Hepatocyte (in vitro differentiated cells): ENCODE data around the gene CFAP92. TPM values are rescaled to one million over a fixed set of nuclear protein-coding genes. Genes with fewer than 3 reads are reported as not detected.

Source experiments
- DNase-seq: peaks from one replicate; pipeline ENCODE4 v3.0.0-alpha.2; 2016; ENCODE audit warnings: low spot score
- H2AFZ ChIP-seq: fragments of 200-600 bp; sonication (generic); 2 replicates; pipeline ENCODE4 v1.6.0; 2016; ENCODE audit warnings: antibody characterized with exemption, mild to moderate bottlenecking
- H3K27ac ChIP-seq: fragments of 200-600 bp; sonication (generic); 2 replicates; pipeline ENCODE4 v1.5.1; 2016; ENCODE audit warnings: mild to moderate bottlenecking
- H3K27me3 ChIP-seq: fragments of 200-600 bp; sonication (generic); 2 replicates; pipeline ENCODE4 v1.6.1; 2016
- H3K36me3 ChIP-seq: fragments of 200-600 bp; sonication (generic); replicated peaks from 2 replicates; pipeline ENCODE4 v1.5.1; 2016; ENCODE audit warnings: low read depth; ENCODE audit not compliant: insufficient read depth
- H3K4me1 ChIP-seq: fragments of 200-600 bp; sonication (generic); 2 replicates; pipeline ENCODE4 v1.5.1; 2016; ENCODE audit warnings: mild to moderate bottlenecking, moderate library complexity; ENCODE audit not compliant: insufficient read depth
- H3K4me2 ChIP-seq: fragments of 200-600 bp; sonication (generic); 2 replicates; pipeline ENCODE4 v1.6.0; 2016
- H3K4me3 ChIP-seq: fragments of 200-600 bp; sonication (generic); 2 replicates; pipeline ENCODE4 v1.5.1; 2016; ENCODE audit warnings: mild to moderate bottlenecking
- H3K79me2 ChIP-seq: fragments of 200-600 bp; sonication (generic); 2 replicates; pipeline ENCODE4 v1.6.0; 2017; ENCODE audit warnings: mild to moderate bottlenecking
- H3K9me2 ChIP-seq: fragments of 200-600 bp; sonication (generic); replicated peaks from 2 replicates; pipeline ENCODE4 v1.6.0; 2017; ENCODE audit warnings: mild to moderate bottlenecking; ENCODE audit not compliant: insufficient read depth
- H3K9me3 ChIP-seq: fragments of 200-600 bp; sonication (generic); 2 replicates; pipeline ENCODE4 v1.5.1; 2016; ENCODE audit warnings: low read depth, mild to moderate bottlenecking
- H4K20me1 ChIP-seq: fragments of 200-600 bp; sonication (generic); 2 replicates; pipeline ENCODE4 v1.6.0; 2016; ENCODE audit warnings: mild to moderate bottlenecking; ENCODE audit not compliant: insufficient read depth, poor library complexity, severe bottlenecking
- CTCF ChIP-seq: fragments of 200-600 bp; sonication (generic); IDR thresholded peaks from 2 replicates; pipeline ENCODE4 v1.5.1; 2016; ENCODE audit warnings: antibody characterized with exemption, mild to moderate bottlenecking; ENCODE audit not compliant: poor library complexity
- EZH2 ChIP-seq: fragments of 200-600 bp; sonication (generic); IDR thresholded peaks from 2 replicates; pipeline ENCODE4 v1.6.1; 2016; ENCODE audit warnings: antibody characterized with exemption, mild to moderate bottlenecking, borderline replicate concordance
- EZH2phosphoT487 ChIP-seq: fragments of 200-600 bp; sonication (generic); IDR thresholded peaks from one replicate; pipeline ENCODE4 v1.6.1; 2018; ENCODE audit warnings: antibody characterized with exemption, mild to moderate bottlenecking, low read depth, moderate library complexity; ENCODE audit not compliant: unreplicated experiment, severe bottlenecking
- WGBS: methylation state at CpG from one replicate; pipeline ENCODE4 v1.1.6; 2016; ENCODE audit warnings: low lambda C conversion rate; ENCODE audit errors: missing lambda C conversion rate; 5-methylcytosine and 5-hydroxymethylcytosine counted together
- polyA plus RNA-seq: library from polyadenylated mRNA; unstranded; fragments of >200 nt; fragmentation: Nextera tagmentation; extraction: Ambion mirVana; gene quantifications from 2 replicates; pipeline ENCODE4 v1.2.1, GENCODE V29; 2016
- total RNA-seq: library from RNA; depleted of rRNA; stranded (reverse); fragments of >200 nt; gene quantifications from 2 replicates; pipeline ENCODE4 v1.2.3, GENCODE V29; 2014

CFAP92 gene
- total and polyA plus RNA-seq, 2 experiments from 2014 or later, result 0.17 to 0.35 TPM

- Histone ChIP-seq H2AFZ (no peak overlapping the region), H4K20me1 (no peaks in the 10 kb centered on the region), H3K4me2 (no peak overlapping the region), H3K4me1 (no peaks in the 10 kb centered on the region), H3K9me2 (no peaks in the 10 kb centered on the region), H3K36me3 (no peaks in the 10 kb centered on the region), H3K27ac (no peak overlapping the region), H3K79me2 (no peaks in the 10 kb centered on the region), H3K9me3 (no peaks in the 10 kb centered on the region), H3K4me3 (no peak overlapping the region), H3K27me3 (no peaks in the 10 kb centered on the region)
- WGBS, result 90% methylated on average over 1 of the region's 1 CpG
- no peak for TF ChIP-seq CTCF
- TF ChIP-seq EZH2, result no peak
- no peak for TF ChIP-seq EZH2phosphoT487
- no peak for DNase-seq
These were observed 53.6 kb downstream of the CFAP92 start for GRCh38 chr3:128940252-128940651.

GRCh38 chr3:128936341-128936740, 57.5 kb downstream of the CFAP92 start:
- Histone ChIP-seq H3K4me2 (no peak overlapping the region), H3K4me1 (no peaks in the 10 kb centered on the region), H3K27me3 (no peaks in the 10 kb centered on the region), H4K20me1 (no peaks in the 10 kb centered on the region), H3K9me3 (no peaks in the 10 kb centered on the region), H3K36me3 (no peaks in the 10 kb centered on the region), H3K4me3 (no peak overlapping the region), H2AFZ (no peak overlapping the region), H3K27ac (no peak overlapping the region), H3K9me2 (no peaks in the 10 kb centered on the region), H3K79me2 (no peaks in the 10 kb centered on the region)
- DNase-seq, result no peak
- WGBS, result 58% methylated on average over 4 of the region's 4 CpGs
- TF ChIP-seq CTCF, result no peak

GRCh38 chr3:128935922-128936321, 58.0 kb downstream of the CFAP92 start:
- Histone ChIP-seq H3K36me3 (no peaks in the 10 kb centered on the region), H4K20me1 (no peaks in the 10 kb centered on the region), H2AFZ (no peak overlapping the region), H3K27me3 (no peaks in the 10 kb centered on the region), H3K27ac (no peak overlapping the region), H3K4me1 (no peaks in the 10 kb centered on the region), H3K4me3 (no peak overlapping the region), H3K79me2 (no peaks in the 10 kb centered on the region), H3K9me3 (no peaks in the 10 kb centered on the region), H3K9me2 (no peaks in the 10 kb centered on the region), H3K4me2 (no peak overlapping the region)
- TF ChIP-seq EZH2 (no peak), EZH2phosphoT487 (no peak), CTCF (no peak)
- DNase-seq, result no peak
- WGBS, result 82% methylated on average over 2 of the region's 2 CpGs

- WGBS, result 95% methylated on average over 2 of the region's 2 CpGs
- DNase-seq, result no peak
- no peak overlapping the region for H3K4me2 ChIP-seq
- H3K4me3 ChIP-seq, result no peak overlapping the region
- no peak overlapping the region for H2AFZ ChIP-seq
- no peaks in the 10 kb centered on the region for H4K20me1 ChIP-seq
- TF ChIP-seq EZH2 (no peak), EZH2phosphoT487 (no peak), CTCF (no peak)
- no peaks in the 10 kb centered on the region for H3K9me3 ChIP-seq
- H3K36me3 ChIP-seq, result no peaks in the 10 kb centered on the region
- H3K9me2 ChIP-seq, result no peaks in the 10 kb centered on the region
- H3K27me3 ChIP-seq, result no peaks in the 10 kb centered on the region
- H3K4me1 ChIP-seq, result no peaks in the 10 kb centered on the region
- no peaks in the 10 kb centered on the region for H3K79me2 ChIP-seq
- no peak overlapping the region for H3K27ac ChIP-seq
These were observed 60.0 kb downstream of the CFAP92 start for GRCh38 chr3:128933922-128934253.
